Activated T-cell treated with anti-CD3 and anti-CD28 coated beads, Interleukin-2, amount 50 U/mL, for 1 hour (primary cell): ENCODE results near the gene CPED1.
"Not testable (repeated sequence)": the region's sequence is repeated elsewhere in the genome, so short reads cannot be mapped to it uniquely, and the experiment has no call there.

ENCODE experiments used
- DNase-seq: peaks from one replicate; pipeline ENCODE4 v3.0.0-alpha.2; 2020

CPED1 gene

GRCh38 chr7:120981888-120982615 is 6.5 kb upstream of the CPED1 start:
- no peak for DNase-seq

GRCh38 chr7:120983592-120983991 is 4.9 kb upstream of the CPED1 start:
- DNase-seq = not testable (repeated sequence)

GRCh38 chr7:120984406-120984805 is 4.1 kb upstream of the CPED1 start:
- DNase-seq = no peak

DNA sequence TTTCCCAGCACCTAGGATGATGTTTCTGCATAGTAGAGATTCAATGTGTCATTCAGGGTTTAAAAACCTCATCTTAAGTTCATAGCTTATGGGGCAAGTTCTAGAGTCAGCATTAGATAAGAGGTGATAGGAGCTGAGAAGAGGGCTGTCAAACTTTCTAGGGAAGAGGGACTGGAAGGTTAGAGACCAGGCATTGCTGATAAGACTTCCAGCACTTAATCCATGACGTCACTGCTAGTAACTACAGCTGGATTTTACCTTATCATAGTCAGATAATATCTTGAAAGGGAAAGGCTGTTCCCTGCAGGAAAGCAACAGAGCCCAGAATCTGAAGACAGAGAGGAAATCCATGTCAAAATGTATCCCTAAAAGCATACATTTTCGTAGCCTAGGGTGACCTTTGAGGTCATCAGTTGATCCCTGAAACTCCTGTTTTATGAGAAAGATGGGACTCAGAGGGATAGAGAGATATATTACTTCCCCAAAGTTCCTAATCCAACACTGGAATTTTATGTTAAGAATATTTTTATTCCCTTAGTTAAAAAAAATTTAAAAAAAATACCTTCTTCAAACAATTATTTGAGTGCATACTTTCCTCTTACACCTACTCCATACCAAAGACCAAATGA is 3.3 kb upstream of the CPED1 start:
- DNase-seq = no peak

GRCh38 chr7:120985839-120986238 is 2.7 kb upstream of the CPED1 start:
- no peak for DNase-seq

DNA sequence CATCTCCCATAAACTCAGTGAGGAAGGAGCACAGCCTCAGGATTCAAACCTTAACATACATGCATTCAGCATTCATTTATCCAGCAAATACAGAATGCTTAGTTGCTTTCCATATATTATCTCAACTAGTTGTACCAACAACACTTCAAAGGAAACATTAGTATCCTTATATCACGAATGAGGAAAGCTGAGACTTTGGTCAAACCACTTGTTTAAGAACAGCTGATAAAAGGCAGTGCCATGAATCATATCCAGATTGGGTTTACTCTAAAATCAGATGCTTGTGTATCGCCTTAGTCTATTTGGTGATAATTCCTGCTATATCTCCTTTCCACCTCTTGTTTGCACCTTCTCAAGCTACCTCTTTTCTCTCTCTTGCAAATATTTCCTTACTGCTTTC is 1.9 kb upstream of the CPED1 start:
- no peak for DNase-seq

- no peak for DNase-seq
These were observed 1.2 kb upstream of the CPED1 start for GRCh38 chr7:120987280-120987679.

DNA sequence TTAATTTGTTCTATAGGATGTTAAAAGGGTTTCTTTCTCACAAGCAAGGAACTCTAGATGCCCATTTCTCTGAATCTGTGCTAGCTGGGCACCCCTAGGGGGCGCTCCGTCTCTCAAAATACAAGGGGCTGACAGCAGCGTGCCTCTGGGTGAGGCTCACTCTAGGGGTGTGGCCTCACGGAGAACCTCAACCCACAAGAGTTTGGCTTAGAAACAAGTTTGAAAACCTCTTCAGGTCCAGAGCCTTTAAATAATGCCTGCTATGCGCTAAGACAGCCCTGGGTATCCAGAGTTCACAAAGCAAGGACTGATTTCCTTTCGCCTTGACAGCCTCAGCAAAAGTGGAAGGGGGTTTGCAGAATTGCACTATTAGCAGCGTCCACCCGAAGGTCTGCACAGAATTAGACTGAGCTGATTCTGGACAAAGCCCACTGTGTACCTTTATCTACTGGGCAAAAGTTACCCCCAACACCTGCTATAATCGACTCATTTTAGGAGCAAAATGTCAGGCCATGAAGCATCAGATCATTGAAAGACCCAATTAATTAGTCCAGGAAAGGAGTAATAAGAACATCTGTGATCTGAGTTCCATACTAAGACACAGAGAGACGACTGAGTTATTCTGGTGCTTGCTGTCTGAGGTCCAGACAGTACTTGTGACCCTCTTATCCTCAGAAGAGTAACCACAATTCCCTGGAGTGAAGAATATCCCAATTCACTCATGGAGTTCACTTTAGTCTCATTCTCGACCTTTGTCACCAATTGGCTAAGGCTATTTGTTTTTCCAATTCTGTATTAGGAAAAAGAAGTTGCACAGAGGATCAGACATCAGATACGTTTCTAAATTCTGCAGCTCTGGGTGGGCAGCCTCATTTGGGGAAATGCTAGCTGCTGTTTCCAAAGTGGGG is 574 bp upstream of the CPED1 start:
- peak; percentile 83 for DNase-seq

GRCh38 chr7:120989257-120990220 is 1.0 kb downstream of the CPED1 start:
- no peak for DNase-seq

DNA sequence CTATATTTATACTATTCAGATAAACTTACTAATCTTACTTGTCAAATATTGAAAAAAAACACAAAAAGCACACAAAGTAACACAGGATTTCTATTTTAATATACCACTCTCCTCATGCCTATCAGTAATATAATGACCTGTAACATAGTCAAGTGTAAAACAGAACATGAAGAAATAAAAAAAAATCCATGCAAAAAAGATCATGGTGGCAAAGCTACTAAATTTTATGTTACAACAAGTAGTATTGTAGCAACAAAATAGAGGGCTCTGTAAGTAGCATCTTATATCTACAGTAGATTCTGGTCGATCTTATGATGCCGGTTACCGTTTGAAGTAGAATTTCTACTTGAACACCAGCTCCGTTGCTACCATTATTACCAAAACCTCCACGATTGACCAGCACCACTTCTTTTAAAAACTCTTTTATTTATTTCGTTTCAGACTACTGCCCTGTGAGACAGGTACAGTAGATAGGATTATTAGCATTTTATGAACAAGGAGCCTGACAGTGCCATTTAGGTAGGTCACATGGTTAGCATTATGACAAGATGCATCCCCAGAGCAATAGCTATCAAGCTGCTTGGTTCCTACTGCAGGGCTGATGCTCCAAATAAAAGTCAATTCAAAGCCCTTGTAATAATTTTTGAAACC is 2.1 kb downstream of the CPED1 start:
- DNase-seq = no peak

GRCh38 chr7:120991161-120991560 is 2.6 kb downstream of the CPED1 start:
- DNase-seq = no peak

GRCh38 chr7:120991581-120991980 is 3.1 kb downstream of the CPED1 start:
- DNase-seq = no peak

DNA sequence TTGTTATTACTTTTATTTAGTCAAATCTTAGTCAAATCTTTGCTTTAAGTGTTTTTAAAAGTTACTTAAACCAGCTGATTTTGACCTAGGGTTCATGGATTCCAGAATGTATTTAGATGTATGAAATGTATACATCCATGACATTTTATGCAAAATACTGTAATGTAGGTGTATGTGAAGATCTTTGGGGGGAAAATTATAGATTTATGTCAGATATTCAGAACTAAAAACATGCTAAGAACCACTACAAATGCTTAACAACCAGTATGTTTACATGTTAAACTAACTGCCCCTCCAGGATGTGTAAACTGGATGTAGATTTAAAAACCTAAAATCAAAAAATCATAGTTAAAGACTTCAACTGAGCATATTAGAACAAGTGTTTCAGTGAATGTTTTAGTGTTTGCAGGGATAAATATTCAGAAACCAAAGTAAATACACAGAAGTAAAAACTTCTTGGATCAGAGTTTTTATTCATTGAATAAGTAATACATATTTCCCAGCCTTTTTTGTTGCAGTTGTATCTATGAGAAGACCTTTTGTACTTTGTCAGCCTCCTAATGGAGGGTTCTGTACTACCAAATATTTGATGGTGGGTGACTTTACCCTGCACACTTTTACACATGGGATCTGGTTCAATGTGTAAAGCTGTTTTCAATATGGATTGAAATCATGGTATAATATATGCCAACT is 3.9 kb downstream of the CPED1 start:
- no peak for DNase-seq

DNA sequence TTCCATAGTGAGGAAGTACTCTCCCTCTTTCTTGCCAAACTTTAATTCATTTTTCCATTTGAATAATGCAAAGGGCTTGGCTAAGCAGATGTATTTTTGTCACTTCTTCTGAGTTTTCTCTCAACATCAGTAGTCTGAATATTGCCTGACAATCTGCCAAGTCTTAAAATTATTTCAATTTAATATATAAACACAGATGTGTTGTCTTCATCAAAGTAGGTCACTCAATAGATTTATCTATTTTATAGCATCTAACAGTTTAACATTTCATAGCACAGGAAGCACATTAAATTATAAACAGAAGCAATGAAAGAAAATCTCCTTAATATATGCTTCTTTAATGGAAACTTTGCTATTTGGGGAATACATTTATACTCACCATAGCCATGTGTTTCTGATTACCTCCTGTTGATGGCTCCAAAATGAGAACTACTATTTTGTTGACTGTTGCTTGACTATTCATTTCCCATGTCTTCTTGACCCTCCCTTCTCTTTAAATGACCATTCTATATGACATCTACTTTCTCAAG is 4.5 kb downstream of the CPED1 start:
- DNase-seq = no peak

- no peak for DNase-seq
These were observed 5.2 kb downstream of the CPED1 start for GRCh38 chr7:120993553-120994191.

GRCh38 chr7:120994512-120995410 is 6.2 kb downstream of the CPED1 start:
- no peak for DNase-seq

GRCh38 chr7:120995654-120996053 is 7.1 kb downstream of the CPED1 start:
- no peak for DNase-seq

- no peak for DNase-seq
These were observed 7.9 kb downstream of the CPED1 start for GRCh38 chr7:120996333-120996987.

DNA sequence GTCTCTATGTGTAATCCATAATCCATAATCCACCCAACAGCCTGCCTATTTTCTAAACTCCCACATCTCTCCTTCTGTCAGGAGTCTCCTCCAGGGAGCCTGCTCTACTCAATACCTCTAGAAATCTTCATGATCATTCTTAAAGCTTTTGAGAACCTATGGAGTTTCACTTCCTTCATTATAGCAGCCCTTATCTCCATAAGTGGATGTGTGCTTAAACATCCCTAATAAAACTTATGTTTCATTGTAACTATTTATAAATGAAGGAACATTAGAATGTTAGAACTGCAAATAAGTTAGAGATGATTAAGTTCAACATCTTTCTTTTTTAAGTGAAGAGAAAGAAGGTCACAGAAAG is 8.5 kb downstream of the CPED1 start:
- DNase-seq = no peak
